Spleen (tissue), 11 donors: ENCODE results near the gene APBB2. TPM values are rescaled to one million over a fixed set of nuclear protein-coding genes. Genes with fewer than 3 reads are reported as not detected.

Experiments used
- DNase-seq: peaks from one replicate; pipeline ENCODE4 v3.0.0-alpha.2; 2020
- H3K27ac ChIP-seq, 8 donors: fragments of 200-600 bp; sonication (generic) in 7 of 8; 1 replicate in 4 of 8; 2 replicates in 4 of 8; pipeline versions ENCODE4 v1.5.0 to v1.8.0; 2016 to 2021; ENCODE audit warnings: inconsistent platforms in 4 of 8, mild to moderate bottlenecking in 4 of 8, moderate library complexity in 1 of 8
- H3K27me3 ChIP-seq, 7 donors: fragments of 200-600 bp; sonication (generic) in 6 of 7; replicated peaks in 1 of 7; 1 replicate in 4 of 7; 2 replicates in 3 of 7; pipeline versions ENCODE4 v1.5.0 to v1.8.0; 2016 to 2021; ENCODE audit warnings: inconsistent platforms in 3 of 7, mild to moderate bottlenecking in 1 of 7
- H3K36me3 ChIP-seq, 6 donors: fragments of 200-600 bp; sonication (generic) in 5 of 6; 1 replicate in 4 of 6; 2 replicates in 2 of 6; pipeline versions ENCODE4 v1.5.0 to v1.8.0; 2016 to 2021; ENCODE audit warnings: inconsistent platforms in 2 of 6
- H3K4me1 ChIP-seq, 6 donors: fragments of 200-600 bp; sonication (generic) in 5 of 6; 1 replicate in 3 of 6; 2 replicates in 3 of 6; pipeline versions ENCODE4 v1.5.0 to v1.8.0; 2016 to 2021; ENCODE audit warnings: inconsistent platforms in 3 of 6
- H3K4me3 ChIP-seq, 8 donors: fragments of 200-600 bp; sonication (generic) in 7 of 8; 1 replicate in 4 of 8; 2 replicates in 4 of 8; pipeline versions ENCODE4 v1.5.0 to v1.8.0; 2016 to 2021; ENCODE audit warnings: inconsistent platforms in 4 of 8, mild to moderate bottlenecking in 4 of 8, moderate library complexity in 2 of 8
- H3K9me3 ChIP-seq, 8 donors: fragments of 200-600 bp; sonication (generic) in 7 of 8; 1 replicate in 4 of 8; 2 replicates in 4 of 8; pipeline versions ENCODE4 v1.5.0 to v1.8.0; 2016 to 2021; ENCODE audit warnings: inconsistent platforms in 4 of 8
- CTCF ChIP-seq, 11 experiments: fragments of 200-600 bp in 7 of 11; fragments of 450-650 bp in 4 of 11; sonication (generic) in 4 of 11; IDR thresholded peaks in 8 of 11; conservative IDR thresholded peaks in 3 of 11; 1 replicate in 7 of 11; 2 replicates in 4 of 11; pipeline versions ENCODE4 v1.4.0 to v1.8.0; 2016 to 2021; ENCODE audit warnings: antibody characterized with exemption in 11 of 11, inconsistent platforms in 4 of 11, mild to moderate bottlenecking in 1 of 11
- POLR2A ChIP-seq, 3 donors: fragments of 450-650 bp; IDR thresholded peaks; one replicate each; pipeline ENCODE4 v1.5.1; 2017; ENCODE audit warnings: antibody characterized with exemption in 3 of 3, mild to moderate bottlenecking in 1 of 3
- POLR2AphosphoS5 ChIP-seq, 3 donors: sonication (generic); formaldehyde crosslinking; IDR thresholded peaks; one replicate each; pipeline ENCODE4 v1.5.1; 2017; ENCODE audit warnings: antibody characterized with exemption in 3 of 3
- WGBS, 5 donors: extraction: QIAGEN DNeasy Blood & Tissue Kit in 3 of 5; methylation state at CpG; one replicate each; pipeline versions ENCODE4 v1.1.5 to v1.1.7; 2013 to 2018; 5-methylcytosine and 5-hydroxymethylcytosine counted together
- intact Hi-C: fragments of 100-400 bp; cut with DNase I; formaldehyde crosslinking; loops from one replicate; pipeline ENCODE4 v1.15.0; 2023; ENCODE audit warnings: low total_unique reads
- polyA plus RNA-seq, 3 donors: library from polyadenylated mRNA; stranded (reverse); fragments of 200-250 nt; gene quantifications; one replicate each; pipeline ENCODE4 v1.2.1, GENCODE V29; 2013
- total RNA-seq, 7 donors: library from RNA; depleted of rRNA in 3 of 7; stranded (reverse); fragments of >200 nt in 3 of 7; fragmentation: NEBNext Ultra II Directional in 4 of 7; extraction: Animal tissue kit (Norgen Biotek cat#: 25700) in 4 of 7; gene quantifications; one replicate each; pipeline versions ENCODE4 v1.1.0 to v1.2.1, GENCODE V29; 2016 to 2021
- donor health status: healthy with polysubstance abuse.
- donor health status: DM: no; HTN: no; CAD: no; lungs with moderate emphysema.
- donor health status: DM: no; HTN: no; CAD: no.
- donor health status: Bipolar disorder and iron deficiency.
- donor health status: healthy.
- donor health status: DM: no; HTN: no; CAD: no.
- donor health status: DM: yes; HTN: yes; CAD: no.

APBB2 gene
- total and polyA plus RNA-seq, 10 donors = 4.0 to 115 (median 76.7) TPM

- no peak for DNase-seq
- intact Hi-C loops = no loop called here
Measured at GRCh38 chr4:40890764-40891163, 323.6 kb downstream of the APBB2 start.

GRCh38 chr4:40890199-40890598, 324.1 kb downstream of the APBB2 start:
- no peak overlapping the region for H3K27ac ChIP-seq
- no peaks in the 10 kb centered on the region for H3K9me3 ChIP-seq
- 90 to 97% (median 93%) methylated on average over 18 of the region's 18 CpGs for whole genome bisulfite sequencing, 5 donors
- H3K27me3 ChIP-seq = no peaks in the 10 kb centered on the region
- H3K4me1 ChIP-seq = no peaks in the 10 kb centered on the region
- intact Hi-C loops = no loop called here
- peaks cover 0 to 39% (median 2%) of the 10 kb centered on the region in 6 donors for H3K36me3 ChIP-seq
- H3K4me3 ChIP-seq = no peak overlapping the region
- TF ChIP-seq CTCF (IDR thresholded peaks at IDR 0.05 in 8 of 11, conservative IDR thresholded peaks at IDR 0.05 in 3 of 11) (no peak), POLR2AphosphoS5 (IDR thresholded peaks at IDR 0.05) (peak in 2 of 3 donors; percentile 12 to 23), POLR2A (IDR thresholded peaks at IDR 0.05) (no peak)
- DNase-seq = no peak

More at GRCh38 chr4:40890764-40891163, 323.6 kb downstream of the APBB2 start:
- WGBS, 5 donors = 44 to 59% (median 49%) methylated on average over 6 of the region's 6 CpGs
- no peaks in the 10 kb centered on the region for H3K4me1 ChIP-seq
- no peaks in the 10 kb centered on the region for H3K9me3 ChIP-seq
- no peak overlapping the region for H3K4me3 ChIP-seq
- TF ChIP-seq POLR2A (IDR thresholded peaks at IDR 0.05) (no peak), POLR2AphosphoS5 (IDR thresholded peaks at IDR 0.05) (no peak), CTCF (IDR thresholded peaks at IDR 0.05 in 8 of 11, conservative IDR thresholded peaks at IDR 0.05 in 3 of 11) (no peak)
- peaks cover 0 to 39% (median 2%) of the 10 kb centered on the region in 6 donors for H3K36me3 ChIP-seq
- no peaks in the 10 kb centered on the region for H3K27me3 ChIP-seq
- H3K27ac ChIP-seq = no peak overlapping the region

- Histone ChIP-seq H3K27ac (no peak overlapping the region), H3K9me3 (no peaks in the 10 kb centered on the region), H3K4me3 (no peak overlapping the region), H3K27me3 (no peaks in the 10 kb centered on the region), H3K4me1 (no peaks in the 10 kb centered on the region), H3K36me3 (peaks cover 0 to 39% (median 2%) of the 10 kb centered on the region in 6 donors)
- WGBS, 5 donors = 93 to 98% (median 96%) methylated on average over 5 of the region's 5 CpGs
- intact Hi-C loops = no loop called here
- TF ChIP-seq CTCF (IDR thresholded peaks at IDR 0.05 in 8 of 11, conservative IDR thresholded peaks at IDR 0.05 in 3 of 11) = no peak
- no peak for TF ChIP-seq POLR2AphosphoS5 (IDR thresholded peaks at IDR 0.05)
- TF ChIP-seq POLR2A (IDR thresholded peaks at IDR 0.05) = no peak
- no peak for DNase-seq
Measured at GRCh38 chr4:40888933-40889332, 325.4 kb downstream of the APBB2 start.

- 65 to 78% (median 76%) methylated on average over 10 of the region's 10 CpGs for WGBS, 5 donors
- Histone ChIP-seq H3K4me3 (no peak overlapping the region), H3K9me3 (no peaks in the 10 kb centered on the region), H3K4me1 (no peaks in the 10 kb centered on the region), H3K27ac (no peak overlapping the region), H3K36me3 (peaks cover 0 to 33% (median 0%) of the 10 kb centered on the region in 6 donors), H3K27me3 (no peaks in the 10 kb centered on the region)
- no peak for DNase-seq
- intact Hi-C loops = no loop called here
- no peak for TF ChIP-seq POLR2AphosphoS5 (IDR thresholded peaks at IDR 0.05)
- TF ChIP-seq POLR2A (IDR thresholded peaks at IDR 0.05) = no peak
- TF ChIP-seq CTCF (IDR thresholded peaks at IDR 0.05 in 8 of 11, conservative IDR thresholded peaks at IDR 0.05 in 3 of 11) = no peak
Measured at GRCh38 chr4:40887764-40888131, 326.6 kb downstream of the APBB2 start.
